ENCODE measurements around the gene ARPC4.

- no peak for TF ChIP-seq EZH2 (IDR thresholded peaks at IDR 0.05; ENCODE audit: low read length, missing control alignments)
- no peak for TF ChIP-seq CTCF (conservative IDR thresholded peaks at IDR 0.05 in 1 of 2, IDR thresholded peaks at IDR 0.05 in 1 of 2; ENCODE audit: low read depth in 1 of 2, low read length in 2 of 2)
Observed at GRCh38 chr3:9815986-9816385, 23.1 kb downstream of the ARPC4 start.

All from fibroblast of lung (primary cell).